HL-60 (cell line): Measurements from ENCODE around the gene CLEC9A.

Experiments
- DNase-seq, 2 experiments: peaks; one replicate each; pipeline ENCODE4 v3.0.0-alpha.2; 2010 to 2020; ENCODE audit warnings: low read depth in 1 of 2, low spot score in 1 of 2
- H3K27ac ChIP-seq: fragments of 250-450 bp; sonication (Bioruptor Pico); replicated peaks from 2 replicates; pipeline ENCODE4 v1.5.1; 2020; ENCODE audit warnings: mild to moderate bottlenecking, moderate library complexity
- H3K27me3 ChIP-seq: fragments of 250-450 bp; sonication (Bioruptor Pico); 2 replicates; pipeline ENCODE4 v1.5.1; 2021; ENCODE audit warnings: mild to moderate bottlenecking, moderate library complexity; ENCODE audit not compliant: insufficient read depth, poor library complexity, severe bottlenecking
- H3K4me3 ChIP-seq: replicated peaks from 2 replicates; pipeline ENCODE4 v1.5.1; 2011; ENCODE audit warnings: mild to moderate bottlenecking, control low read depth, low read length; ENCODE audit not compliant: insufficient read depth
- CTCF ChIP-seq: IDR thresholded peaks from one replicate; pipeline ENCODE4 v1.5.1; 2011; ENCODE audit warnings: low read length, control low read depth, inconsistent platforms; ENCODE audit not compliant: insufficient read depth
- GABPA ChIP-seq: IDR thresholded peaks from 2 replicates; pipeline ENCODE4 v1.6.1; 2012; ENCODE audit warnings: low read depth
- POLR2AphosphoS5 ChIP-seq: IDR thresholded peaks from 2 replicates; pipeline ENCODE4 v1.6.1; 2012; ENCODE audit warnings: low read depth
- REST ChIP-seq: IDR thresholded peaks from 2 replicates; pipeline ENCODE4 v1.6.1; 2012; ENCODE audit warnings: low read depth; ENCODE audit not compliant: insufficient replicate concordance
- SPI1 ChIP-seq: IDR thresholded peaks from 2 replicates; pipeline ENCODE4 v1.6.1; 2012; ENCODE audit warnings: low read depth, mild to moderate bottlenecking, borderline replicate concordance

CLEC9A gene

GRCh38 chr12:10102322-10102721 lies 71.8 kb downstream of the CLEC9A start:
- Histone ChIP-seq H3K27me3 (no peaks in the 10 kb centered on the region), H3K27ac (peak overlapping the region; percentile 55), H3K4me3 (no peak overlapping the region)
- DNase-seq: peak; percentile 25 to 78
- TF ChIP-seq SPI1 (no peak), GABPA (no peak)

- no peak overlapping the region for H3K4me3 ChIP-seq
- no peak overlapping the region for H3K27ac ChIP-seq
- no peak for DNase-seq
- TF ChIP-seq GABPA (no peak), POLR2AphosphoS5 (no peak), REST (no peak), CTCF (no peak), SPI1 (no peak)
- no peaks in the 10 kb centered on the region for H3K27me3 ChIP-seq
Measured at GRCh38 chr12:10110256-10110844, 79.9 kb downstream of the CLEC9A start.

- no peak overlapping the region for H3K27ac ChIP-seq
- TF ChIP-seq SPI1 (no peak), REST (no peak), GABPA (no peak)
- no peak for DNase-seq
- H3K27me3 ChIP-seq: no peaks in the 10 kb centered on the region
- no peak overlapping the region for H3K4me3 ChIP-seq
Measured at GRCh38 chr12:10111451-10111850, 81.0 kb downstream of the CLEC9A start.

- no peak for DNase-seq
- TF ChIP-seq SPI1: no peak
- no peak for TF ChIP-seq GABPA
- TF ChIP-seq REST: no peak
- TF ChIP-seq CTCF: no peak
- no peak for TF ChIP-seq POLR2AphosphoS5
- no peak overlapping the region for H3K4me3 ChIP-seq
- H3K27me3 ChIP-seq: no peaks in the 10 kb centered on the region
- no peak overlapping the region for H3K27ac ChIP-seq
Measured at GRCh38 chr12:10113075-10113474, 82.6 kb downstream of the CLEC9A start.
